NB4 (cell line): ENCODE data around the gene DCAF11.

ENCODE experiments used
- POLR2A ChIP-seq: IDR thresholded peaks from 2 replicates; pipeline ENCODE4 v1.6.1; 2011; ENCODE audit warnings: mild to moderate bottlenecking; ENCODE audit not compliant: insufficient read length; ENCODE audit errors: extremely low read depth
- TF ChIP-seq, protein P1 (sequence below): IDR thresholded peaks from one replicate; pipeline ENCODE4 v1.5.1; 2012; ENCODE audit warnings: low read depth, low read length

DNA sequence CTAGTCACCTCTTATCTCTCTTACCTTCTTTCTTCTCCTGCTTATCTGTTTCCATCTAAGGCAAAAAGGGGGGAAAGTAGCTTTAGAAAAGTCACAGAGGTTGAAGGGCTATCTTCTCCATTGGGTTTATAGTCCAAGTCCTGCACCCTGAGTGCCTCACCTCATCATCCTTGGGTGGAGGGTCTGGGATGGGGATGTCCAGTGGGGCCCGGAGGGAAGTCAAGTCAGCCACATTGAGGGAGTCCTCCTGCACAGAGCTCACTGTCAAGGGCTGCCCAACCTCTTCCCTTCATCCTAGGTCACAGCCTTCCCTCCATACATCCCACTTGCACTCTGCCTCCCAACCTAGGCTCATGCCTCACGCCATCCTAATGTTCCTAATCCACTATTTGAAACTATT is 30.6 kb downstream of the DCAF11 start:
- TF ChIP-seq, protein P1, sequence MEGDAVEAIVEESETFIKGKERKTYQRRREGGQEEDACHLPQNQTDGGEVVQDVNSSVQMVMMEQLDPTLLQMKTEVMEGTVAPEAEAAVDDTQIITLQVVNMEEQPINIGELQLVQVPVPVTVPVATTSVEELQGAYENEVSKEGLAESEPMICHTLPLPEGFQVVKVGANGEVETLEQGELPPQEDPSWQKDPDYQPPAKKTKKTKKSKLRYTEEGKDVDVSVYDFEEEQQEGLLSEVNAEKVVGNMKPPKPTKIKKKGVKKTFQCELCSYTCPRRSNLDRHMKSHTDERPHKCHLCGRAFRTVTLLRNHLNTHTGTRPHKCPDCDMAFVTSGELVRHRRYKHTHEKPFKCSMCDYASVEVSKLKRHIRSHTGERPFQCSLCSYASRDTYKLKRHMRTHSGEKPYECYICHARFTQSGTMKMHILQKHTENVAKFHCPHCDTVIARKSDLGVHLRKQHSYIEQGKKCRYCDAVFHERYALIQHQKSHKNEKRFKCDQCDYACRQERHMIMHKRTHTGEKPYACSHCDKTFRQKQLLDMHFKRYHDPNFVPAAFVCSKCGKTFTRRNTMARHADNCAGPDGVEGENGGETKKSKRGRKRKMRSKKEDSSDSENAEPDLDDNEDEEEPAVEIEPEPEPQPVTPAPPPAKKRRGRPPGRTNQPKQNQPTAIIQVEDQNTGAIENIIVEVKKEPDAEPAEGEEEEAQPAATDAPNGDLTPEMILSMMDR: no peak
- TF ChIP-seq POLR2A: no peak
